Right renal cortex interstitium (tissue), 3 donors: ENCODE measurements around the gene MRTFA. TPM values are rescaled to one million over a fixed set of nuclear protein-coding genes. Genes with fewer than 3 reads are reported as not detected.
"Not testable (repeated sequence)": the region's sequence is repeated elsewhere in the genome, so short reads cannot be mapped to it uniquely, and the experiment has no call there.

Experiments
- DNase-seq, 3 donors: peaks; one replicate each; pipeline ENCODE4 v3.0.0-alpha.2; 2013; ENCODE audit warnings: low read depth in 3 of 3, low spot score in 2 of 3
- polyA plus RNA-seq, 3 donors: library from polyadenylated mRNA; unstranded; fragments of 120-200 nt; gene quantifications; one replicate each; pipeline ENCODE4 v1.2.1, GENCODE V29; 2013; ENCODE audit not compliant: insufficient read length in 3 of 3

MRTFA gene
- polyA plus RNA-seq = 10 to 100 TPM; 17.2 to 21.4 (median 20.4) TPM

DNA sequence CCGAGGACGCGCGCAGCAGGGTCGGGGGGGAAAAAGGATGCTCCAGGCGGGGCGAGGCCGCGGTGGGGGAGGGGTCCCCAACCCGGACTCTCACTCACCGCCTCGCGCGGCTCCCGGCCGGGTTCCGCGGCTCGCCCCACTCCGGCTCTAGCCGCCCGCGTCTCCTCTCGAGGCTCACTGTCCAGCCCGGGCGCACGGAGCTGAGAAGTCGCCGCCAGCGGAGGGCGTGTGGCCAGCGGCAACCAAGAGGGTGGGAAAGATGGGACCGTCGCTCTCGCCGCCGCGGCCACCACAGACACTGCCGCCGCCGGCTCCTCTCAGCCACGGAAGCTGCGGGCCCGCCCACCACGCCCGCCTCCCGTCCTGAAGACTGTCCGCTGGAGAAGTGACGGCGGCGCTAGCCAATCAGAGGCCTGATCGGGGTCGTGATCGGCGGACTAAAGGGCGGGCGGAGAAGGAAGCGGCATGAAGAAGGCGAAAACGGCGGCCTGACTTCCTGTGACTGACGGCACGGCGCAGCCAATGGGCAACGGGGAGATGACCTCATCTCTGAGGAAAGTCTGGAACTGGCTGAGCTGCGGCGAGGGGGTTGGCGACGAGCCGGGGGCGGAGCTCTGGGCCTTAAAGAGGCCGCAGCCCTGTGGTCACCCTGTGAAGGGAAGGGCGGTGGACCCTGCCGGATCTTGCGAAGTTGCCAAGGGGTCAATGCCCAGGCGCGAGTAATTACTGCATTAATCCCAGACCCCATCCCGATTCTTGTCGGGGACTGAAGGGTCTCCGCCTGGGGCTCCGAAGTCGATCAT is at the start of gene MRTFA:
TSS of gene MRTFA (minus strand) at position 340 of the 803 bp plus-strand sequence.
- DNase-seq = peak; percentile 98 to 100 (median 99)

DNA sequence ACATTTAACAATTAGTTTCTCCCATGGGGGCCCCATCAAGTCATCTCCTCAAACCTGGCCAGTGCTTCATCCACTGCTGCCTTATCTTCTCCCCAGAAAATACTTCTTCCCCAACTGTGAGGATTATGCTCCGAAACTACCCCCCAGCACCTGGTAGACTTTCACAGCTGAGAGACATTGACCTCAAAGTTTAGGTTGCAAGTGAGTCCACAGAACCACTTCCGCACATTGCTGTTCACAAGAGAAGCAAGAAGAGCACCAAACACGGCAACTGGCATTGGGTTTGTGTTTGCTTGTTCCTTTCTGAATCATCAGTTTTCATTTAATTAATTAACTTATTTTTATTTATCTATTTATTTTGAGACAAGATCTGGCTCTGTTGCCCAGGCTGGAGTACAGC is 48.9 kb upstream of the MRTFA start:
- no peak for DNase-seq

DNA sequence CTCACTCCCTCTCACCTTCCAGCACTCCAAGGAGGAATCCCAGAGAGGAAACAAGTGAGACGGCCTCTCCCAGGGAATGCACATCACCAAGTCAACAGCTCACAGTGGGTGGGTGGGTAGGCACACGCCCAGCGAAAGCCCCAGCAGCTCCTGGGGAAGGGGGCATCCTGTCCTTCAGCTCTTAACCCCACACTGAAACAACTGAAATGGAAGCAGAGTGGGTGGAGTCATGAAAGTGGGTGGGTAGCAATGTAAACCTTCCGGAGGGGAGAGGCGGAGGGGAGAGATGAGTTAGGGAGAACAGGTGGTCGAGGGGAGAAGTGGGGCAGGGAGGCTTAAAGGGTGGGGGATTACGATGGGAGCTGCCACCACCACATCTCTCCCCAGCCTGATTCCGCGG is 48.2 kb upstream of the MRTFA start:
- no peak for DNase-seq

DNA sequence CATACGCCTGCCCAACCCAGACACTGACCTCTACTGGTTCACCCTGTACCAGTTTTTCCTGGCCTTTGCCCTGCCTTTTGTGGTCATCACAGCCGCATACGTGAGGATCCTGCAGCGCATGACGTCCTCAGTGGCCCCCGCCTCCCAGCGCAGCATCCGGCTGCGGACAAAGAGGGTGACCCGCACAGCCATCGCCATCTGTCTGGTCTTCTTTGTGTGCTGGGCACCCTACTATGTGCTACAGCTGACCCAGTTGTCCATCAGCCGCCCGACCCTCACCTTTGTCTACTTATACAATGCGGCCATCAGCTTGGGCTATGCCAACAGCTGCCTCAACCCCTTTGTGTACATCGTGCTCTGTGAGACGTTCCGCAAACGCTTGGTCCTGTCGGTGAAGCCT is 44.9 kb upstream of the MRTFA start:
- DNase-seq = no peak

DNA sequence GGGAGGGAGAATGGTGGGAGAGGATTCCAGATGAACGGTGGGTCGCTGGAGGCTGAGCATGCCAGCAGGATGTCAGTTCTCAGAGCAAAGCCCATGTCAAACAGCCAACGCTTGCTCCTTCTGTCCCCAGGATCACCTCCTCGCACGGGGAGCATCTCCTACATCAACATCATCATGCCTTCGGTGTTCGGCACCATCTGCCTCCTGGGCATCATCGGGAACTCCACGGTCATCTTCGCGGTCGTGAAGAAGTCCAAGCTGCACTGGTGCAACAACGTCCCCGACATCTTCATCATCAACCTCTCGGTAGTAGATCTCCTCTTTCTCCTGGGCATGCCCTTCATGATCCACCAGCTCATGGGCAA is 44.3 kb upstream of the MRTFA start:
- no peak for DNase-seq

DNA sequence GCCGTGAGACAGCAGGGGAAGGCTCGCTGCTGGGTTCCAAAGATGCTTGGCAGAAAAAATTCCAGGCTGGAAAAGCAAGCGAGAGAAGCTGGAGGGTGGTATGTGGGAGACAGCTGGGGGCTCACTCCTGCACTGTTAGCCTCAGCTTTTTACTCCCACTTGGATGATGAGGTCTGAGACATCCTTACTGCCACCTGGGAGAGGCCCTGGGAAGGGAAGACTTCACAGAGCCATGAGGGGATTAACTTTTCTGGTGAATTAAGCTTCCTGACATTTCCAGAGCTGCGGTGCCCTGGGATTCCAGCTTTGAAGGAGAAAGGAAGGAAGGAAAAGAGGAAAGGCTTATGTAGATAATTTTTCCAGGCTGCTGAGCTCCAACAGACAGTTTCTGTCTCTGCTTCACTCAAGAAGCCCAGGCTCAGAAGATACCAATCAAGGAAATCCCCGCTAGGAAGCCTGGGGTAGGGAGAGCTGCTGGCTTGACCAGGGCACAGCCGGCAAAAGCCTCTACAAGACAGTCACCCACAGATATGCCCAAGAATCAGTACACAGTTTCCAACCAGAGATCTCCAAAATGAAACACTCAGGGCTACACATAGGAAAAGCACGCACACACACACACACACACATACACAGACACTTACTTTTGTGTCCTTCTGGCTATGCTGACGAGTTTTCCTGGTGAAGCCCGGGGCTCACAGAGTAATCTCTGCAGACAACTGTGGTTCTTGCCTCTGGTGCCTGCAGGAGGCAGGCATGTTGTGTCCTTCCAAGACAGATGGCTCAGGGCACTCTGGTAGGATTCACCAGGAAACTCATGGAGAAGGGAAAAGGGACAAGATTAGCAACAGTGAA is 43.7 kb upstream of the MRTFA start:
- no peak for DNase-seq

DNA sequence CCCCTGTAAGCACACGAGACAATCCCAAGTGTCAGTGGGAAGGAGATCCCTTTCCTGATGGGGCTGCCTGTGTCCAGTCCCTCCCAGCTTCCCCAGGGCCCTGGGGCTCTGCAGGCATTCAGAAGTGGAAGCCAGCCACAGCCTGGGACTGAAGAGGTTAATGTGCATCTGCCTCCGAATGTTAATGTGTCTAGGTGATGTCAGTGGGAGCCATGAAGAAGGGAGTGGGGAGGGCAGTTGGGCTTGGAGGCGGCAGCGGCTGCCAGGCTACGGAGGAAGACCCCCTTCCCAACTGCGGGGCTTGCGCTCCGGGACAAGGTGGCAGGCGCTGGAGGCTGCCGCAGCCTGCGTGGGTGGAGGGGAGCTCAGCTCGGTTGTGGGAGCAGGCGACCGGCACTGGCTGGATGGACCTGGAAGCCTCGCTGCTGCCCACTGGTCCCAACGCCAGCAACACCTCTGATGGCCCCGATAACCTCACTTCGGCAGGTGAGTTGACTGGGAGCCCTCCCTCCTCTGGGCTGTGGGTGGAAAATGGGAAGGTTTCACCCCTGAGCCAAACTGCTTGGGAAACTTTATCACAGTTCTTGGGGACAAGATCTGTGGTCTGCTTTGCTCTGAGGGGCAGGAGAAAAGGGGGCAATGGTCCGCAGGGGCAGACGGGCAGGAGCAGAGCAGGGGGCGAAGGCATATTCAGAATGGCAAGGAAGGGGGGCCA is 42.9 kb upstream of the MRTFA start, which contains the start of gene MCHR1:
TSS of gene MCHR1 (plus strand) at position 236 of the 715 bp plus-strand sequence. CDS start at position 405, 169 bp downstream.
- no peak for DNase-seq

DNA sequence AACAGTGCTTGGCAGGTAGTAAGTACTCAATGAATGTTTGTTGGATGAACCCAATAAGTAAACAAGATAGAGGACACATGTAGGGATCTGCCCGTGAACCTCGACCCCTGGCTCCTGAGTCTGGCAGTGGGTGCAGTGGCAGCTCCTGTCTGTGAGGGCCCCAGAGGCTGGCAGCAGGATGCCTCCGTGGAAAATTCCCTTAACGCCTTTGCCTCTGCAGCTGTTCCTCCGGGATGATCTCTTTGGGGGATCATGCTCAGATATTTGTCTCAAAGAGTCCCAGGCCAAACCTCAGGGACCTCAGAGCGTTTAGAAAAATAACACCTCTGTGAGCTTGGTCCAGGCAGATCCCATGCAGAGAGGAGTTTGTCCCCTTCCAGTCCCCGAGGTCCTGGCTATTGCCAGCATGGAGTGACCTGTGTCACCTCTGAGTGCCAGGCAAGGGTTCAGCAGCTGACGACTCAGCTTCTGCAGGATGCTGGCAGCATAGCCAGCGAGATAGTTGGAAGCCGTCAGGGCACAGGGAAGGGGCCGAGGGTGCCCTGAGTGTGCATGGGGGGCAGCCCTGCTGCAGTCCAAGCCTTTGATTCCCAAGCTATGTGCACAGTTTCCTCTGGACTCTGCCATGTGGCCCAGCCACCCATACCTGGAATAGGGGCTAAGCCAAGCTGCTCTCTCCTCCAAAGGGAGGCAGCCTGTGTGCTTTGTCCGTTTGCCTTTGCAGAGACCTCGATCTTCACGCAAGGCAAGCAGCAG is 42.2 kb upstream of the MRTFA start:
- DNase-seq = no peak

DNA sequence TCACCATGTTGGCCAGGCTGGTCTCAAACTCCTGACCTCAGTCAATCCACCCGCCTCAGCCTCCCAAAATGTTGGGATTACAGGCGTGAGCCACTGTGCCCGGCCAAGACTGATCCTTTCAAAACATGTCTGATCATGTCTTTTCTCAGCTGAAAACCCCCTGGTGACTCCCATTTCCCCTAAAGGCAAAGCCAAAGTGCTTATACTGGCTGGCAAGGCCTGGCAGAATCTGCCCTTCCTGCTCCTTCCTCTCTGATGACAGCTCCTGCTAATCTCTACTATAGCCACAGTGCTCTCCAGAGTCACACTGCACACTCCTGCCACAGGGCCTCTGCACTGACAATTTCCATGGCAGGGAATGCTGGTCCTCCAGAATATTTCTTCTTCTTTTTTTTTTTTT is 40.1 kb upstream of the MRTFA start:
- no peak for DNase-seq

DNA sequence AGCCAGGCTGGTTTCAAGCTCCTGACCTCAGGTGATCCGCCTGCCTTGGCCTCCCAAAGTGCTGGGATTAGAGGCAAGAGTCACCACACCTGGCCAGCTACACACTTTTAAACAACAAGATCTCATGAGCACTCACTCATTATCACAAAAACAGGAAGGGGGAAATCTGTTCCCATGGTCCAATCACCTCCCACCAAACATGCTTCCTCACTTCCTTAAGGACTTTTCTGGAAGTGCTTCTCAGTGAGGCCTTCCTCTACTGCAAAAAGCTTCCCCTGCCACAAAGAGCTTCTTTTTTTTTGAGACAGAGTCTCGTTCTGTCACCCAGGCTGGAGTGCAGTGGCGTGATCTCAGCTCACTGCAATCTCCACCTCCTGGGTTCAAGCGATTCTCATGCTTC is 39.6 kb upstream of the MRTFA start:
- not testable (repeated sequence) for DNase-seq

DNA sequence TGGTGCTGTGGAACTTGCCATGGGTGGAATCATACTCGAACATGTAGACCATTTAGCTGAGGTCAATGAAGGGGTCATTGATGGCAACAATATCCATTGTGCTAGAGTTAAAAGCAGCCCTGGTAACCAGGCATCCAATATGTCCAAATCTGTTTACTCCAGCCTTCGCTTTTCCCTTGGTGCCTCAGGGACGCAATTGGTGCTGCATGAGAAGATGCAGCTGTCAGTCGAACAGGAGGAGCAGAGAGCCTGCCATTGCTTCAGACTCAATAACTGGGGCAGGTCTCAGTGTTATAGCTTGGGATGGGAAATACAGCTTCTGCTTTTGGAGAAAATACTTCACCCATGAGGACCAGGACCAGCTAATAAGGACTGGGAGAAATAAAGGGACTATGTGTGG is 37.8 kb upstream of the MRTFA start:
- DNase-seq = no peak

DNA sequence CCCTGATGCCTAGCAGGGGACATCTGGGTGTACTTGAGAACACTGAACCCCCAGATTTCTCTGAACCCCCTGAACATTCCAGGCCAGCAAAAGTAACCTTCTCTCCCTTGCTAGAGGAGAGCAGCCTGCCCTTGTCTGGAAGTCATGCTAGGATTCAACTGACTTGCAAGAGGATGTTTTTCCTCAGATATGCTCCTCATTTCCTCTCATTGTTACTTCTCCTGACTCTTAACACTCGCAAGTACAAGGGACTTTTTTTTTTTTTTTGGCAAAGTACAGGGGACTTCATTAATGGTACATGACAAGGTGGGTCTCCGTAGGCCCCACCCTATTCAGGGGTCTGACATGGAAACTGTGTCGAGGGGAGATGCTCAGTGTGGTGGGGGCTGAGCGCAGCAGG is 36.5 kb upstream of the MRTFA start:
- no peak for DNase-seq

DNA sequence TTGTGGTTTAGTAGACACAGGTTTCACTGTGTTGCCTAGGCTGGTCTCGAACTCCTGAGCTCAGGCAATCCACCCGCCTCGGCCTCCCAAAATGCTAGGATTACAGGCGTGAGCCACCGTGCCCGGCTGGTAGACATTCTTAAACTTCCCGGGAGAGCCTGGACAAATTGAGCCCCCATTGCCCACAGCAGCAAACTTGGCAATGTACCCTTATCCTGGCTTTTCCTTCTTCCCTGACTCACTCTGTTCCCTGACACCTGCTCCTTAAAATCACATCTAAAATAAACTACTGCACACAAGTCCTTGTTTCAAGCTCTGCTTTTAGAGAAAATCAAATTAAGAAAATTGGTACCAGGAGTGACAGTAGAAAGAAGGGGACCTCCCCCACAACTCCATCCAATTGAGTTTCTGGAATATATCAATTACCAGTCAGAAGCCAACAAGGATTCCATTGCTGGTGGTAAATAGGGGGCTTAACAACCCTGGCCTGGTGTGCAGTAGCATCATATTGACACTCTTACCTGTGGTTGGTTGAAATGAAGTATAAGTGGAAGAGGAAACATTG is 35.4 kb upstream of the MRTFA start:
- DNase-seq = no peak

DNA sequence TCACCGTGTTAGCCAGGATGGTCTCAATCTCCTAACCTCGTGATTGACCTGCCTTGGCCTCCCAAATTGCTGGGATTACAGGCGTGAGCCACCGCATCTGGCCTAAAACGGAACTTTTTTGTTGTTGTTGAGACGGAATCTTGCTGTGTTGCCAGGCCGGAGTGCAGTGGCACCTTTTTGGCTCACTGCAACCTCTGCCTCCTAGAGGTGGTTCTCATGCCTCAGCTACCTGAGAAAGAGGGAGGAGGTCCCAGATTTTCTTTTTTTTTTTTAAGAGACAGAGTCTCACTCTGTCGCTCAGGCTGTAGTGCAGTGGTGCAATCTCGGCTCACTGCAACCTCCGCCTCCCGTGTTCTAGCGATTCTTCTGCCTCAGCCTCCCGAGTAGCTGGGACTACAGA is 34.9 kb upstream of the MRTFA start:
- no peak for DNase-seq

DNA sequence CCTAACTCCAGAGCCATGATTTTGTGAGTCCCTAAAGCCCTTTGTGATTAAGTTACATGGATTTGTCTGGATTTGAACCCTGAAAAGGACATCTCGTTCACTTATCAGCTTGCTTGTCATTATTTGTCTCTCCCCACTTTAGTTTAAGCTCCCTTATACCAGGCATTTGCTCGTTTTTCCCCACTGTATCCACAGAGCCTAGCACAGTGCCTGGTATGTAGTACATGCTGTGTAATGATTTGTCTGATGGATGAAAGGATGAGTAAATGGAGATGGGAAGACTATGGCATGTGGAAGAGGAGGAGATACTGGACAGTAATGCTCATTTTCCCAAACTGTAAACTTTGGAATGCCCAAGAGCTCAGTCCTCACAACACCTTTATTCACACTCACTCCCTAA is 33.5 kb upstream of the MRTFA start:
- DNase-seq = no peak

DNA sequence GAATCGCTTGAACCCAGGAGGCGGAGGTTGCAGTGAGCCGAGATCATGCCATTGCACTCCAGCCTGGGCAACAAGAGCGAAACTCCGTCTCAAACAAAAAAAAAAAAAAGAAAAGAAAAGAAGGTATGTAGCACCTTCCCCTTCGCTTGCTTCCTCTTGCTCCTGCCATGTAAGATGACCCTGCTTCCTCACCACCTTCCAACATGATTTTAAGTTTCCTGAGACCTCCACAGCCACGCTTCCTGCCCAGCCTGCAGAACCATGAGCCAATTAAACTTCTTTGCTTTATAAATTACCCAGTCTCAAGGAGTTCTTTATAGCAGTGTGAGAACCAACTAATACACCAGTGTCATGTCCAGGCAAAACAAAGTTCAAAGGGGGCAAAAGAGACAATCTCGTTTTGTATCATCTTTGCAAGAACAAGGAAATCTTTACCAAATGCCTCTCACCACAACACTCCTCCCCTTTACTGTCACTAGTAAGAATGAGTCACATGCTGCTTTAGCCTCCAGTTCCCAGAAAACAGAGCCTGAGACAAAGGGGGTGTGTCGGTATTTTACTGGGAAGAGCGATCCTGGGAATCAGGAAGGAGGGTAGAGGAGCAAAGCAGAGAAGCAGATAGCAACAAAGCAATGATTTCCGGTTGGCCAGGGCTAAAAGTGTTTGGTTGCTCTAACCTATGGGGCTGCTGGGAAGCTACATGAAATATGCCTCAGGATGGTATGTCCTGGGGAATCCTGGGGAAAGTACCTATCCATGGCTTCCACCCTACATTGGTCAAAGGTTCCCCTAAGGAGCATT is 32.3 kb upstream of the MRTFA start:
- DNase-seq = no peak

DNA sequence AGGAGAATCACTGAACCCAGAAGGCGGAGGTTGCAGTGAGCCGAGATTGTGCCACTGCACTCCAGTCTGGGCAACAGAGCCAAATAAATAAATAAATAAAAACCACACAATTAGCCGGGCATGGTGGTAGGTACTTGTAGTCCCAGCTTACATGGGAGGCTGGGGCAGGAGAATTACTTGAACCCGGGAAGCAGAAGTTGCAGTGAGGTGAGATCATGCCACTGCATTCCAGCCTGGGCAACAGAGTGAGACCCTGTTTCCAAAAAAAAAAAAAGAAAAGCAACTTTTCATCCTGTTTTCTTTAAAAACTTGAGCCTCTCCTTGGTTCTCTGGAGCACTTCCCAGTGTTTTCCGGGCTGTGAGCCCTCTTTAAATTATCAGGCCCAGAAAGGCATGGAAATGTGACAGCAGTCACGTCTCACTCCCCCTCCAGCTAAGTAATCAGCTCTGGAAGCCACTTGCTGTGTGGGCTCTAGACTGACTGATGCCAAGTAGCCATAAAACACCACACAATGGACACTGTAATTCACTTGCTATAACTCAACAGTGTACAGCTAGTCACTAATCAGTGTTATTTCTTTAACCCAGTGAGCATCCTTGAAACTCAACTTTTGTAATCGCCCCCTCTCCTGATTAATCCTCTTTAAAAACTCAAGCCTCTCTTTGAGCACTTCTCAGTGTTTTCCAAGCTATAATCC is 29.8 kb upstream of the MRTFA start:
- DNase-seq = peak in 2 of 3 donors; percentile 51 to 63

DNA sequence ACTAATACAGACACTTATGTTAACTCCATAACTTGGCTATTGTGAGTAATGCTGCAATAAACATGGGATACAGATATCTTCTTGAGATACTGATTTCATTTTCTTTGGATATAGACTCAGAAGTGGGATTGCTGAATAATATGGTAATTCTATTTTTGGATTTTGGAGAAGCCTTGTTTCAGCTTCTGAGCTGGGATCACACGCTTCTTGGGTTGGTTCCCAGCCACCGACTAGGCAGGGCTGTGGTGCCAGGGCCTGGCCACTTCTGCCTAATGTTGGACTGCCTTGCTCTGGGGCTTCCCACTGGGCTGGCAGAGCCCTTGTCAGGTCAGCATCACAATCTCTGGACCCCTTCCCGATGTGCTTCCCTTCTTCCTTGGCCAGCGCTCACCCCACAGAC is 28.8 kb upstream of the MRTFA start:
- no peak for DNase-seq

DNA sequence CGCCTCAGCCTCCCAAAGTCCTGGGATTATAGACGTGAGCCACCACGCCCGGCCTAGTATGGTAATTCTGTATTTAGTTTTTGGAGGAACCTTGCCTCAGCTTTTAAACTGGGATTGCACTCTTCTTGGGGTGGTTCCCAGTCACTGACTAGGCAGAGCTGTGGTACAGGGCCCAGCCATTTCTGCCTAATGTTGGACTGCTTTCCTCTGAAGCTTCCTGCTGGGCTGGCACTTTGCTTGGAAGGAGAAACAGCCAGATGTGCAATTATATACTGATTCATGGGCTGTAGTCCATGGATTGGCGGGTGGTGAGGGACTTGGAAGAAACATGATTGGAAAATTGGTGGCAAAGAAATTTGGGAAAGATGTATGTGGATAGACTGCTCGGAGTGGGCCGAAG is 25.2 kb upstream of the MRTFA start:
- DNase-seq = no peak
